ENCODE data around the gene NDUFB5.

DNA sequence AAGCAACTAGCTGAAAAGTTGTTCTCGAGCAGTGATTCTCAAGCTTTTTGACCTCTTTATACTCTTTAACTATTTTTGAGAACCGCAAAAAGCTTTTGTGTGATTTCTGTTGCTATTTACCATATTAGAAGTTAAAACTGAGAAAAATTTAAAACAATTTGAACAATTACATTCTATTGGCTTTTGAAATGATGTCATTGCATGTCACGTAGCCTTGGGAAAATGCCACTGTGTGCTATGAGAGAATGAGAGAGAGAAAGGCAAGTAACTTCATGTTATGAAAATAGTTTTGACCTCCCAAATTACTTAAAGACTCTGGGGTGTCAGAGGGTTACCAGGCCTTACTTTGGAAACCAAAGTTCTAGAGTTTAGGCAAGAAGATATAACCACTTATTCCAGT is 56.3 kb downstream of the NDUFB5 start:
- TF ChIP-seq, protein P1, sequence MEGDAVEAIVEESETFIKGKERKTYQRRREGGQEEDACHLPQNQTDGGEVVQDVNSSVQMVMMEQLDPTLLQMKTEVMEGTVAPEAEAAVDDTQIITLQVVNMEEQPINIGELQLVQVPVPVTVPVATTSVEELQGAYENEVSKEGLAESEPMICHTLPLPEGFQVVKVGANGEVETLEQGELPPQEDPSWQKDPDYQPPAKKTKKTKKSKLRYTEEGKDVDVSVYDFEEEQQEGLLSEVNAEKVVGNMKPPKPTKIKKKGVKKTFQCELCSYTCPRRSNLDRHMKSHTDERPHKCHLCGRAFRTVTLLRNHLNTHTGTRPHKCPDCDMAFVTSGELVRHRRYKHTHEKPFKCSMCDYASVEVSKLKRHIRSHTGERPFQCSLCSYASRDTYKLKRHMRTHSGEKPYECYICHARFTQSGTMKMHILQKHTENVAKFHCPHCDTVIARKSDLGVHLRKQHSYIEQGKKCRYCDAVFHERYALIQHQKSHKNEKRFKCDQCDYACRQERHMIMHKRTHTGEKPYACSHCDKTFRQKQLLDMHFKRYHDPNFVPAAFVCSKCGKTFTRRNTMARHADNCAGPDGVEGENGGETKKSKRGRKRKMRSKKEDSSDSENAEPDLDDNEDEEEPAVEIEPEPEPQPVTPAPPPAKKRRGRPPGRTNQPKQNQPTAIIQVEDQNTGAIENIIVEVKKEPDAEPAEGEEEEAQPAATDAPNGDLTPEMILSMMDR (IDR thresholded peaks at IDR 0.05), result no peak
- no peak for TF ChIP-seq POLR2A (IDR thresholded peaks at IDR 0.05; ENCODE audit: low read depth)
- TF ChIP-seq POLR2AphosphoS5 (IDR thresholded peaks at IDR 0.05), result no peak
